ENCODE results near the gene MRC1.

DNA sequence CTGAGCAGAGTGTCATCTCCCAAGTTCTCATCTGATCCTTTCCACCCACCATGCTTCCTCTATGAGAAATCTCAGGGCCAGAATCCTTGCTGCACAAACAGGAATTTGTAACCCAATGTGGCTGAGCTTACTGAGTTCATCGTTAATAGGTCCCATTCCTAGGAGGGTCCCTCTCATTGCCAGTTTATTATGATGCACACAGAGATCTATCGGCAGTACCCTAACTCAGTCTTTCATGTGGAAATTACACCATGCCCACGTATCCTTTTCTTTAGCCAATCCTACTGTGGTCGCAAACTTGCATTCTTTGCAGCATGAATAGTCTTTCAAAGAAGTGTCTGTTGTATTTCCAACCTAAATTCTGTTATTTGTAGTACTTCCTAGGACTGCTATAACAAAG lies 45.0 kb upstream of the MRC1 start:
- TF ChIP-seq, protein P1, sequence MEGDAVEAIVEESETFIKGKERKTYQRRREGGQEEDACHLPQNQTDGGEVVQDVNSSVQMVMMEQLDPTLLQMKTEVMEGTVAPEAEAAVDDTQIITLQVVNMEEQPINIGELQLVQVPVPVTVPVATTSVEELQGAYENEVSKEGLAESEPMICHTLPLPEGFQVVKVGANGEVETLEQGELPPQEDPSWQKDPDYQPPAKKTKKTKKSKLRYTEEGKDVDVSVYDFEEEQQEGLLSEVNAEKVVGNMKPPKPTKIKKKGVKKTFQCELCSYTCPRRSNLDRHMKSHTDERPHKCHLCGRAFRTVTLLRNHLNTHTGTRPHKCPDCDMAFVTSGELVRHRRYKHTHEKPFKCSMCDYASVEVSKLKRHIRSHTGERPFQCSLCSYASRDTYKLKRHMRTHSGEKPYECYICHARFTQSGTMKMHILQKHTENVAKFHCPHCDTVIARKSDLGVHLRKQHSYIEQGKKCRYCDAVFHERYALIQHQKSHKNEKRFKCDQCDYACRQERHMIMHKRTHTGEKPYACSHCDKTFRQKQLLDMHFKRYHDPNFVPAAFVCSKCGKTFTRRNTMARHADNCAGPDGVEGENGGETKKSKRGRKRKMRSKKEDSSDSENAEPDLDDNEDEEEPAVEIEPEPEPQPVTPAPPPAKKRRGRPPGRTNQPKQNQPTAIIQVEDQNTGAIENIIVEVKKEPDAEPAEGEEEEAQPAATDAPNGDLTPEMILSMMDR (IDR thresholded peaks at IDR 0.05; ENCODE audit: insufficient read depth, low read length) = no peak
- TF ChIP-seq POLR2AphosphoS5 (IDR thresholded peaks at IDR 0.05; ENCODE audit: low read depth) = no peak
